Muscle layer of colon (tissue), 2 donors: ENCODE measurements around the gene C19orf47.
"Not testable (repeated sequence)": the region's sequence is repeated elsewhere in the genome, so short reads cannot be mapped to it uniquely, and the experiment has no call there.

Experiments used
- H3K27ac ChIP-seq: one replicate; pipeline ENCODE4 v1.7.0; 2013; ENCODE audit warnings: low read depth, mild to moderate bottlenecking, low read length, moderate library complexity
- H3K27me3 ChIP-seq, 2 donors: one replicate each; pipeline ENCODE4 v1.7.0; 2013; ENCODE audit warnings: low read length in 2 of 2, mild to moderate bottlenecking in 2 of 2; ENCODE audit not compliant: insufficient read depth in 2 of 2, control insufficient read depth in 1 of 2
- H3K36me3 ChIP-seq: one replicate; pipeline ENCODE4 v1.7.0; 2013; ENCODE audit warnings: mild to moderate bottlenecking, low read length; ENCODE audit not compliant: insufficient read depth
- H3K4me1 ChIP-seq: one replicate; pipeline ENCODE4 v1.7.0; 2013; ENCODE audit warnings: mild to moderate bottlenecking, low read length; ENCODE audit not compliant: insufficient read depth
- H3K4me3 ChIP-seq, 2 donors: one replicate each; pipeline ENCODE4 v1.7.0; 2013; ENCODE audit warnings: low read length in 2 of 2, low read depth in 1 of 2, mild to moderate bottlenecking in 1 of 2, moderate library complexity in 1 of 2
- H3K9ac ChIP-seq: one replicate; pipeline ENCODE4 v1.7.0; 2013; ENCODE audit warnings: low read length
- H3K9me3 ChIP-seq: one replicate; pipeline ENCODE4 v1.7.0; 2013; ENCODE audit warnings: mild to moderate bottlenecking, low read length
- donor health status: abdominal sarcoma.
- donor health status: Adenocarcinoma of cecum.

Gene C19orf47

GRCh38 chr19:40337594-40337993 is 10.6 kb downstream of the C19orf47 start:
- H3K36me3 ChIP-seq, result peaks cover 23% of the 10 kb centered on the region
- H3K9me3 ChIP-seq, result no peaks in the 10 kb centered on the region
- no peak overlapping the region for H3K9ac ChIP-seq
- H3K4me1 ChIP-seq, result peaks cover 11% of the 10 kb centered on the region
- H3K4me3 ChIP-seq, result no peak overlapping the region
- H3K27me3 ChIP-seq, result no peaks in the 10 kb centered on the region
- no peak overlapping the region for H3K27ac ChIP-seq

- H3K27ac ChIP-seq, result no peak overlapping the region
- peaks cover 27% of the 10 kb centered on the region for H3K36me3 ChIP-seq
- no peak overlapping the region for H3K4me3 ChIP-seq
- peaks cover 7% of the 10 kb centered on the region for H3K4me1 ChIP-seq
- H3K9me3 ChIP-seq, result no peaks in the 10 kb centered on the region
- H3K27me3 ChIP-seq, result no peaks in the 10 kb centered on the region
- H3K9ac ChIP-seq, result no peak overlapping the region
Measured at GRCh38 chr19:40337107-40337506, 11.1 kb downstream of the C19orf47 start.

- peaks cover 30% of the 10 kb centered on the region for H3K36me3 ChIP-seq
- H3K4me3 ChIP-seq, result no peak overlapping the region
- H3K9ac ChIP-seq, result no peak overlapping the region
- peaks cover 2% of the 10 kb centered on the region for H3K4me1 ChIP-seq
- H3K27ac ChIP-seq, result no peak overlapping the region
- no peaks in the 10 kb centered on the region for H3K27me3 ChIP-seq
- H3K9me3 ChIP-seq, result no peaks in the 10 kb centered on the region
Measured at GRCh38 chr19:40336601-40336900, 11.6 kb downstream of the C19orf47 start.

- H3K27ac ChIP-seq, result no peak overlapping the region
- H3K4me1 ChIP-seq, result no peaks in the 10 kb centered on the region
- H3K27me3 ChIP-seq, result no peaks in the 10 kb centered on the region
- no peak overlapping the region for H3K4me3 ChIP-seq
- peaks cover 36% of the 10 kb centered on the region for H3K36me3 ChIP-seq
- no peaks in the 10 kb centered on the region for H3K9me3 ChIP-seq
- no peak overlapping the region for H3K9ac ChIP-seq
Measured at GRCh38 chr19:40335855-40336600, 12.2 kb downstream of the C19orf47 start.

- Histone ChIP-seq H3K36me3 (peaks cover 42% of the 10 kb centered on the region), H3K4me1 (no peaks in the 10 kb centered on the region), H3K9me3 (no peaks in the 10 kb centered on the region), H3K27me3 (no peaks in the 10 kb centered on the region), H3K27ac (no peak overlapping the region), H3K9ac (no peak overlapping the region), H3K4me3 (no peak overlapping the region)
Measured at GRCh38 chr19:40335101-40335500, 13.1 kb downstream of the C19orf47 start.

GRCh38 chr19:40333083-40333482 is 15.1 kb downstream of the C19orf47 start:
- H3K27ac ChIP-seq, H3K4me3 ChIP-seq, H3K27me3 ChIP-seq, H3K9me3 ChIP-seq, H3K9ac ChIP-seq, H3K4me1 ChIP-seq: not testable (repeated sequence)
- H3K36me3 ChIP-seq, result peaks cover 50% of the 10 kb centered on the region

- Histone ChIP-seq H3K9me3 (no peaks in the 10 kb centered on the region), H3K36me3 (peaks cover 54% of the 10 kb centered on the region), H3K4me3 (no peak overlapping the region), H3K27ac (no peak overlapping the region), H3K4me1 (no peaks in the 10 kb centered on the region), H3K27me3 (no peaks in the 10 kb centered on the region), H3K9ac (no peak overlapping the region)
Measured at GRCh38 chr19:40332669-40333068, 15.5 kb downstream of the C19orf47 start.

GRCh38 chr19:40331052-40331451 is 17.1 kb downstream of the C19orf47 start:
- Histone ChIP-seq H3K27ac (no peak overlapping the region), H3K36me3 (peaks cover 64% of the 10 kb centered on the region)

GRCh38 chr19:40326201-40326600 is 22.0 kb downstream of the C19orf47 start:
- no peak overlapping the region for H3K9ac ChIP-seq
- no peaks in the 10 kb centered on the region for H3K4me1 ChIP-seq
- peaks cover 77% of the 10 kb centered on the region for H3K36me3 ChIP-seq
- no peak overlapping the region for H3K27ac ChIP-seq
- H3K4me3 ChIP-seq, result no peak overlapping the region
- H3K27me3 ChIP-seq, result no peaks in the 10 kb centered on the region
- no peaks in the 10 kb centered on the region for H3K9me3 ChIP-seq

More at GRCh38 chr19:40331052-40331451, 17.1 kb downstream of the C19orf47 start:
- H3K9me3 ChIP-seq, result no peaks in the 10 kb centered on the region
- H3K4me3 ChIP-seq, result no peak overlapping the region
- no peak overlapping the region for H3K9ac ChIP-seq
- H3K4me1 ChIP-seq, result no peaks in the 10 kb centered on the region
- no peaks in the 10 kb centered on the region for H3K27me3 ChIP-seq

GRCh38 chr19:40323705-40324104 is 24.5 kb downstream of the C19orf47 start:
- no peak overlapping the region for H3K27ac ChIP-seq
- no peak overlapping the region for H3K9ac ChIP-seq
- H3K4me3 ChIP-seq, result no peak overlapping the region
- peaks cover 75% of the 10 kb centered on the region for H3K36me3 ChIP-seq
- H3K27me3 ChIP-seq, result no peaks in the 10 kb centered on the region
- no peaks in the 10 kb centered on the region for H3K9me3 ChIP-seq
- H3K4me1 ChIP-seq, result no peaks in the 10 kb centered on the region

- no peaks in the 10 kb centered on the region for H3K4me1 ChIP-seq
Measured at GRCh38 chr19:40322951-40323615, 25.1 kb downstream of the C19orf47 start.

GRCh38 chr19:40322271-40322610 is 26.0 kb downstream of the C19orf47 start:
- no peaks in the 10 kb centered on the region for H3K9me3 ChIP-seq
- no peak overlapping the region for H3K4me3 ChIP-seq
- H3K27me3 ChIP-seq, result no peaks in the 10 kb centered on the region
- H3K27ac ChIP-seq, result no peak overlapping the region
- H3K9ac ChIP-seq, result no peak overlapping the region
- H3K36me3 ChIP-seq, result peaks cover 61% of the 10 kb centered on the region
- H3K4me1 ChIP-seq, result no peaks in the 10 kb centered on the region

More at GRCh38 chr19:40322951-40323615, 25.1 kb downstream of the C19orf47 start:
- Histone ChIP-seq H3K36me3 (peaks cover 69% of the 10 kb centered on the region), H3K27me3 (no peaks in the 10 kb centered on the region), H3K9ac (no peak overlapping the region), H3K27ac (no peak overlapping the region), H3K9me3 (no peaks in the 10 kb centered on the region), H3K4me3 (no peak overlapping the region)
